Subcutaneous abdominal adipose tissue (tissue), 5 donors: ENCODE measurements around the gene NOD1.
"Not testable (repeated sequence)": the region's sequence is repeated elsewhere in the genome, so short reads cannot be mapped to it uniquely, and the experiment has no call there.

Experiments
- H3K27ac ChIP-seq: one replicate; pipeline ENCODE4 v1.7.0; 2013; ENCODE audit warnings: low read depth, mild to moderate bottlenecking, inconsistent platforms, low read length, moderate library complexity
- H3K27me3 ChIP-seq, 5 donors: one replicate each; pipeline ENCODE4 v1.7.0; 2013; ENCODE audit warnings: low read length in 5 of 5, inconsistent platforms in 1 of 5; ENCODE audit not compliant: control insufficient read depth in 5 of 5, insufficient read depth in 4 of 5
- H3K36me3 ChIP-seq, 5 donors: one replicate each; pipeline ENCODE4 v1.7.0; 2013; ENCODE audit warnings: low read length in 5 of 5; ENCODE audit not compliant: control insufficient read depth in 5 of 5, insufficient read depth in 5 of 5
- H3K4me1 ChIP-seq, 5 donors: one replicate each; pipeline ENCODE4 v1.7.0; 2013; ENCODE audit warnings: low read length in 5 of 5, mild to moderate bottlenecking in 3 of 5, moderate library complexity in 1 of 5; ENCODE audit not compliant: control insufficient read depth in 5 of 5, insufficient read depth in 5 of 5
- H3K4me3 ChIP-seq, 5 donors: one replicate each; pipeline ENCODE4 v1.7.0; 2013; ENCODE audit warnings: low read length in 5 of 5, low read depth in 1 of 5
- H3K9ac ChIP-seq, 5 donors: one replicate each; pipeline ENCODE4 v1.7.0; 2013; ENCODE audit warnings: low read length in 5 of 5, mild to moderate bottlenecking in 4 of 5, moderate library complexity in 3 of 5
- H3K9me3 ChIP-seq, 5 donors: one replicate each; pipeline ENCODE4 v1.7.0; 2013; ENCODE audit warnings: low read length in 5 of 5; ENCODE audit not compliant: control insufficient read depth in 5 of 5
- donor health status: healthy.
- donor health status: healthy.
- donor health status: healthy.
- donor health status: healthy.
- donor health status: healthy.

Gene NOD1

DNA sequence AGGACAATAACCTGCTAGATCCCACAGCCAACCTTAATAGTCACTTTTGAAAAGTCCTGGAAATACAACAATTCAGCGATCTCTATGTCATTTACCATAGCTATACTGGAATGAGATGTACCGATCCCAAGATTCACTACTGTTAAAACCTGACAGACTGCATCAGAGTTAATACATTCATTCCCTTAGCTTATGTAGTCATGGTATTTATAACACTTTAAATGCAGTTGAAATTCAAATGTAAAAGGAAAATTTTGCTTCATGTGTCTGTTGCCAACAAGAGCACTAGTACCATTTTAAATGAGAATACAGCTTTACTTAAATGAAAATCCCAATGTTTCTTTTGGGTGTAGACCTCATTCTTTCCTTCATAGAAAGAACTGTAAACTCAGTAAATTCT is 37.2 kb upstream of the NOD1 start:
- no peaks in the 10 kb centered on the region for H3K27me3 ChIP-seq
- peaks cover 0 to 12% (median 9%) of the 10 kb centered on the region in 5 donors for H3K4me1 ChIP-seq
- H3K9me3 ChIP-seq = no peaks in the 10 kb centered on the region
- no peak overlapping the region for H3K9ac ChIP-seq
- H3K36me3 ChIP-seq = no peaks in the 10 kb centered on the region
- no peak overlapping the region for H3K27ac ChIP-seq
- no peak overlapping the region for H3K4me3 ChIP-seq

GRCh38 chr7:30514776-30515175 is 36.2 kb upstream of the NOD1 start:
- Histone ChIP-seq H3K27ac (no peak overlapping the region), H3K4me1 (peaks cover 0 to 18% (median 12%) of the 10 kb centered on the region in 5 donors), H3K9me3 (no peaks in the 10 kb centered on the region), H3K27me3 (no peaks in the 10 kb centered on the region), H3K4me3 (no peak overlapping the region), H3K36me3 (no peaks in the 10 kb centered on the region), H3K9ac (no peak overlapping the region)

DNA sequence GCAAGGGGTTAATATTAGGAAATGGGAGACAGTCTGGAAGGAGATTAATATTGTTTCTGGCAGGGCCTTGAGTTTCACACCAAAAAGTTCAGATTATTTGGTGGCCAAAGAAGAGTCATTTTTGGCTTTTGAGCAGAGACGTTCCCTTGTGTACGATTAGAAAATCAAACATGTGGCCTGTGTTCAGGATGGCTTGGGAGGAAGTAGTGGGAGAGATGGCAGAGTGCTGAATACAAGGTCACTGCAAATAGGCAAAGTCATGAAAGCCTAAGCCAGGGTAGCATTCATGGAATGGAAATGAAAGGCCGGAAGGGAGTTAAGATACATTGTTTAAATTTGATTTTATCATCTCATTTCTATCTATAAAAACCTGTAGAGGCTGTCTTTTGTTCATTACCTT is 35.6 kb upstream of the NOD1 start:
- H3K27ac ChIP-seq = no peak overlapping the region
- no peaks in the 10 kb centered on the region for H3K27me3 ChIP-seq
- peaks cover 0 to 22% (median 12%) of the 10 kb centered on the region in 5 donors for H3K4me1 ChIP-seq
- H3K4me3 ChIP-seq = no peak overlapping the region
- H3K9ac ChIP-seq = no peak overlapping the region
- H3K9me3 ChIP-seq = no peaks in the 10 kb centered on the region
- no peaks in the 10 kb centered on the region for H3K36me3 ChIP-seq

DNA sequence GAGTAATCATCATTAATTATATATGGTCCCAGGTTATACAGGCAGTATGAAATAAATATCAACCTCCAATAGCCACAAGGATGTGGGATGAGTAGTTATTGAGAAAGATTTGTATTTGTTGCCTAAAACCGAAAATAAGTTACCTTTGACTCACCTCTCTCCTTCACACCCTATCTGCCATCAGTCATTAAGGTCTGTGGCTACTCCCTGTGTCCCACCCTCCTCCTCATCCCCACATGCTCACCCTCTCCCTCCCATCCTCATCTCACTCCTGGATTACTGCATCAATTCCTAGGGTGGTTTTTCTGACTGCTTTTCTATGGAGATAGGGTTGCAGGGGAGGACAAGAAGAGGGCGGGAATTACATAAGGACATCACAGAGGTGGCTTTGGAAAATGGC is 35.2 kb upstream of the NOD1 start:
- Histone ChIP-seq H3K36me3 (no peaks in the 10 kb centered on the region), H3K9me3 (no peaks in the 10 kb centered on the region), H3K4me3 (no peak overlapping the region), H3K9ac (no peak overlapping the region), H3K27me3 (no peaks in the 10 kb centered on the region), H3K27ac (no peak overlapping the region), H3K4me1 (peaks cover 0 to 22% (median 12%) of the 10 kb centered on the region in 5 donors)

- H3K9me3 ChIP-seq = no peaks in the 10 kb centered on the region
- peaks cover 0 to 22% (median 12%) of the 10 kb centered on the region in 5 donors for H3K4me1 ChIP-seq
- no peaks in the 10 kb centered on the region for H3K27me3 ChIP-seq
- no peak overlapping the region for H3K9ac ChIP-seq
- H3K4me3 ChIP-seq = no peak overlapping the region
- no peaks in the 10 kb centered on the region for H3K36me3 ChIP-seq
- no peak overlapping the region for H3K27ac ChIP-seq
Observed at GRCh38 chr7:30511973-30512662, 33.5 kb upstream of the NOD1 start.

DNA sequence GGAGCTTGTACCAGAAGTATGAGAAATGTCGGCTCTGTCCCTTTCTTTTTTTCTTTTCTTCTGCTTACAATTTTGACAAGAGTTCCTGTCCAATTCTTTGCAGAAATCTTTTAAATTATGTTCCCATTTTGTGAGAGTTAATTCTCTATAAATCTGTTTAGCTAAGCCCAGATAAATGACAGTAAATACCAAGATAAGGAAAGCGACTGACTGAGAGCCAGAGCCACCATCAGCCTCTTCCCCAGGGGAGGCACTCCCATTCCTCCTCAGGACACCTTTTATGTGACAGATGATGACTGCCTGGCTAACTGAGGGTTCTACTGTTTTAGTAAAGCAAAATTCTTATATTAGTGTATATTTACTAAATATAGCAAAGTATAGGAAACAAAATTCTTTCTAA is 32.9 kb upstream of the NOD1 start:
- Histone ChIP-seq H3K4me1 (peaks cover 0 to 22% (median 12%) of the 10 kb centered on the region in 5 donors), H3K9me3 (no peaks in the 10 kb centered on the region), H3K27me3 (no peaks in the 10 kb centered on the region), H3K36me3 (no peaks in the 10 kb centered on the region), H3K4me3 (no peak overlapping the region), H3K9ac (no peak overlapping the region), H3K27ac (no peak overlapping the region)

DNA sequence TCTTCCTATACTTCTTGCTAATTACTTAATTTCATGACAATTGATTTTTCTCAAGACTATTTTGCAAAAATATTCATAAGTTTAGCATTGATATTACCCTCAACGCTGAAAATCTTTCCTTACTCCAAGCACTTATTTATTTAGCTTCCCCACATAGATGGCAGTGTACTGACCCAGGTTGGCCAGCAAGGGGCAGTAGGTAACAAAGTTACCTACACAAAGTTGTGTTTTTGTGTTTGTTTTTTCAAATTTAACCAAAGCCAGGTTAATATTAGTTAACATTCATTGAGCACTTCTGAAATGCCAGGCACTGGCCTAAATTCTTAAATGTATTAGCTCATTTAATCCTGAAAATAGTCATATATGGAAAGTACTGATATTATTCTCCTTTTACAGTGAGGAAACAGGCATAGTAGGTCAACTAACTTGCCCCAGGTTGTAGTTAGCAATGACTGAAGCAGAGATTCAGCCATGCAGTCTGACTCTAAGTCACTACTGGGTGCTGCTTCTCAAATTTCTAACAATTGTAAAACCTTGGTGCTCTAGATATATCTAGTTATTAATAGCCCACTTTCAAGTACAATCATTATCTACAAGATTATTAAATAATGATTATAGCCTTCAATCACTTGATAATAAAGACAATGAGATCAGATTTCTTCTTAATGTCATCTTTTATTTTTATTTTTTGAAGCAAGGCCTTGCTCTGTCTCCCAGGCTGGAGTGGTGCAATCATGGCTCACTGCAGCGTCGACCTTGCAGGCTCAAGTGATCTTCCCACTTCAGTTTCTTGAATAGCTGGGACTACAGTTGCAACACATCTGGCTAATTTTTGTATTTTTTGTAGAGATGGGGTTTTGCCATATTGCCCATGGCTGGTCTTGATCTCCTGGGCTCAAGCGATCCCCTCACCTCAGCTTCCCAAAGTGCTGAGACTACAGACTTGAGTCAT is 31.8 kb upstream of the NOD1 start:
- Histone ChIP-seq H3K4me3 (no peak overlapping the region), H3K4me1 (peaks cover 0 to 23% (median 15%) of the 10 kb centered on the region in 5 donors), H3K27me3 (no peaks in the 10 kb centered on the region), H3K9me3 (no peaks in the 10 kb centered on the region), H3K9ac (peak overlapping the region in 1 of 5 donors; percentile 46), H3K36me3 (no peaks in the 10 kb centered on the region), H3K27ac (no peak overlapping the region)

- H3K36me3 ChIP-seq, H3K9ac ChIP-seq, H3K9me3 ChIP-seq, H3K27me3 ChIP-seq, H3K4me3 ChIP-seq, H3K27ac ChIP-seq: not testable (repeated sequence)
- H3K4me1 ChIP-seq = peaks cover 0 to 29% (median 20%) of the 10 kb centered on the region in 5 donors
Observed at GRCh38 chr7:30509171-30509857, 30.7 kb upstream of the NOD1 start.

DNA sequence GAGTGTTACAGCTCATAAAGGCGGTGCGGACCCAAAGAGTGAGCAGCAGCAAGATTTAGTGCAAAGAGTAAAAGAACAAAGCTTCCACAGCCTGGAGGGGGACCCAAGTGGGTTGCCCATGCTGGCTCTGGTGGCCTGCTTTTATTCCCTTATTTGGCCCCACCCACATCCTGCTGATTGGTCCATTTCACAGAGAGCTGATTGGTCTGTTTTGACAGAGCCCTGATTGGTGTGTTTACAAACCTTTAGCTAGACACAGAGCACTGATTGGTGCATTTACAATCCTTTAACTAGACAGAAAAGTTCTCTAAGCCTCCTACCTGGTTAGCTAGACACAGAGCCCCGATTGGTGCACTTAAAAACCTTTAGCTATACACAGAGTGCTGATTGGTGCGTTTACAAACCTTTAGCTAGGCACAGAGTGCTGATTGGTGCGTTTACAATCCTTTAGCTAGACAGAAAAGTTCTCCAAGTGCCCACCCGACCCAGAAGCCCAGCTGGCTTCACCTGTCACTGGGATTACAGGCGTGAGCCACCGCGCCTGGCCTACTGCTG is 28.8 kb upstream of the NOD1 start:
- H3K4me1 ChIP-seq = peaks cover 2 to 40% (median 31%) of the 10 kb centered on the region in 5 donors
- not testable (repeated sequence) for H3K36me3 ChIP-seq, H3K9me3 ChIP-seq

More for the DNA sequence above, 28.8 kb upstream of the NOD1 start:
- H3K9ac ChIP-seq, H3K4me3 ChIP-seq, H3K27ac ChIP-seq, H3K27me3 ChIP-seq: not testable (repeated sequence)
